GM12878 (cell line): ENCODE data around the gene TPST1. TPM values are rescaled to one million over a fixed set of nuclear protein-coding genes. Genes with fewer than 3 reads are reported as not detected.

ENCODE experiments used
- ATAC-seq: fragments of 200-7000 bp; cut with Tn5 transposase; 3 replicates; pipeline ENCODE4 v1.9.1; 2020; ENCODE audit warnings: mild to moderate bottlenecking, moderate library complexity
- BruUV-seq: library from RNA; stranded (reverse); fragments of 400-500 nt; replicated peaks from 2 replicates; lab custom pipeline; 2021; lab: Mats Ljungman, UMichigan
- CTCF ChIA-PET: fragments of 300-600 bp; sonication (Branson Sonifier 250); formaldehyde crosslinking; extraction: SDS; loops from one replicate; lab custom pipeline; 2021; ENCODE audit warnings: inconsistent platforms; lab: Yijun Ruan, JAX
- POLR2A ChIA-PET: fragments of 350-600 bp; formaldehyde crosslinking; extraction: SDS; loops from one replicate; lab custom pipeline; 2021; ENCODE audit warnings: inconsistent platforms; lab: Charles Lee
- RAD21 ChIA-PET: fragments of 300-600 bp; sonication (Branson Sonifier 250); formaldehyde crosslinking; loops from one replicate; lab custom pipeline; 2023; ENCODE audit warnings: antibody characterized with exemption; ENCODE audit not compliant: unreplicated experiment; lab: Charles Lee
- SMC1A ChIA-PET: fragments of 300-600 bp; sonication (Branson Sonifier 250); formaldehyde crosslinking; loops from one replicate; lab custom pipeline; 2023; ENCODE audit not compliant: unreplicated experiment, uncharacterized antibody; lab: Charles Lee
- DNase-seq: peaks from one replicate; pipeline ENCODE4 v3.0.0-alpha.2; 2011; ENCODE audit warnings: low read depth, low spot score
- FAIRE-seq: peaks from 3 replicates; lab custom pipeline; 2011; peaks lifted over from hg19 to GRCh38; lab: Jason Lieb, UNC
- H2AFZ ChIP-seq: 2 replicates; pipeline ENCODE4 v1.6.0; 2011; ENCODE audit warnings: low read depth, low read length, control low read depth; ENCODE audit not compliant: control insufficient read depth
- H3K27ac ChIP-seq: 2 replicates; pipeline ENCODE4 v1.5.1; 2011; ENCODE audit warnings: control low read depth; ENCODE audit not compliant: control insufficient read depth, insufficient read depth
- H3K27me3 ChIP-seq, 2 experiments: replicated peaks in 1 of 2; 2 replicates each; pipeline versions ENCODE4 v1.6.0 to v1.6.1; 2011; ENCODE audit warnings: low read length in 1 of 2; ENCODE audit not compliant: control insufficient read depth in 2 of 2, insufficient read depth in 2 of 2
- H3K36me3 ChIP-seq, 2 experiments: 2 replicates each; pipeline ENCODE4 v1.5.1; 2011; ENCODE audit warnings: low read length in 1 of 2; ENCODE audit not compliant: control insufficient read depth in 2 of 2, insufficient read depth in 2 of 2
- H3K4me1 ChIP-seq: 2 replicates; pipeline ENCODE4 v1.6.1; 2011; ENCODE audit warnings: mild to moderate bottlenecking, low read length, moderate library complexity, mixed read lengths; ENCODE audit not compliant: control insufficient read depth, insufficient read depth
- H3K4me2 ChIP-seq: 2 replicates; pipeline ENCODE4 v1.6.0; 2011; ENCODE audit warnings: control low read depth; ENCODE audit not compliant: control insufficient read depth, insufficient read depth
- H3K4me3 ChIP-seq: fragments of 200-600 bp; sonication (generic); 2 replicates; pipeline ENCODE4 v1.5.1; 2016
- H3K79me2 ChIP-seq: 2 replicates; pipeline ENCODE4 v1.6.0; 2011; ENCODE audit warnings: low read length; ENCODE audit not compliant: control insufficient read depth, insufficient read depth
- H3K9ac ChIP-seq: 2 replicates; pipeline ENCODE4 v1.8.0; 2011; ENCODE audit warnings: low read length, control low read depth, mixed read lengths; ENCODE audit not compliant: control insufficient read depth, insufficient read depth
- H3K9me3 ChIP-seq: replicated peaks from 3 replicates; pipeline ENCODE4 v1.5.1; 2011; ENCODE audit warnings: mild to moderate bottlenecking, low read length; ENCODE audit not compliant: control insufficient read depth, insufficient read depth
- H4K20me1 ChIP-seq: 2 replicates; pipeline ENCODE4 v1.6.0; 2011; ENCODE audit not compliant: control insufficient read depth, insufficient read depth
- EZH2 ChIP-seq: IDR thresholded peaks from 2 replicates; pipeline ENCODE4 v1.6.1; 2012; ENCODE audit warnings: low read depth, mild to moderate bottlenecking, control low read depth, inconsistent platforms, low read length, borderline replicate concordance; ENCODE audit not compliant: control insufficient read depth
- IKZF1 ChIP-seq: fragments of 450-650 bp; conservative IDR thresholded peaks from 2 replicates; pipeline ENCODE4 v1.6.1; 2017; ENCODE audit warnings: antibody characterized with exemption, mild to moderate bottlenecking
- POLR2A ChIP-seq: IDR thresholded peaks from 2 replicates; pipeline ENCODE4 v1.6.1; 2011; ENCODE audit warnings: low read depth, mild to moderate bottlenecking, low read length
- RELA ChIP-seq: fragments of 450-650 bp; IDR thresholded peaks from 2 replicates; pipeline ENCODE4 v1.8.0; 2014; ENCODE audit warnings: borderline replicate concordance; ENCODE audit not compliant: partially characterized antibody
- SMC3 ChIP-seq: IDR thresholded peaks from 2 replicates; pipeline ENCODE4 v1.6.1; 2011; ENCODE audit warnings: low read length, improper control_type of control experiment, borderline replicate concordance
- SREBF1 ChIP-seq: IDR thresholded peaks from 2 replicates; pipeline ENCODE4 v1.6.1; 2012; ENCODE audit warnings: mild to moderate bottlenecking, low read length
- SREBF2 ChIP-seq: IDR thresholded peaks from 2 replicates; pipeline ENCODE4 v1.6.1; 2012; ENCODE audit warnings: mild to moderate bottlenecking, low read length
- SRF ChIP-seq, 2 experiments: IDR thresholded peaks; 2 replicates each; pipeline ENCODE4 v1.6.1; 2011; ENCODE audit warnings: low read depth in 2 of 2, low read length in 2 of 2, mild to moderate bottlenecking in 1 of 2, moderate library complexity in 1 of 2
- WGBS: methylation state at CpG from one replicate; pipeline ENCODE4 v1.1.6; 2016; ENCODE audit warnings: low lambda C conversion rate; ENCODE audit not compliant: insufficient replicate concordance, insufficient coverage; ENCODE audit errors: missing lambda C conversion rate; 5-methylcytosine and 5-hydroxymethylcytosine counted together
- in situ Hi-C: fragments of 300-500 bp; cut with MboI; formaldehyde crosslinking; loops from 9 replicates; pipeline ENCODE4 v1.14.3; 2018; ENCODE audit warnings: mixed read lengths
- intact Hi-C: fragments of 100-400 bp; cut with micrococcal nuclease; formaldehyde crosslinking; loops from one replicate; pipeline ENCODE4 v1.14.2; 2022; ENCODE audit not compliant: unreplicated experiment
- polyA plus RNA-seq, 11 experiments: library from polyadenylated mRNA; depleted of rRNA in 4 of 11; unstranded in 6 of 11; stranded (reverse) in 5 of 11; fragments of >200 nt; fragmentation: Nextera tagmentation in 4 of 11; fragmentation: Illumina TruSeq in 1 of 11; extraction: Ambion mirVana in 4 of 11; extraction: Trizol in 1 of 11; gene quantifications; 1 replicate in 1 of 11; 2 replicates in 10 of 11; pipeline versions ENCODE4 v1.2.1 to v1.2.3, GENCODE V29; 2011 to 2016; ENCODE audit warnings: inconsistent platforms in 2 of 11, missing spikeins in 2 of 11, low read depth in 1 of 11
- total RNA-seq, 4 experiments: library from RNA; depleted of rRNA in 3 of 4; stranded (reverse); fragments of >200 nt in 3 of 4; fragmentation: Illumina TruSeq in 1 of 4; extraction: Trizol in 1 of 4; gene quantifications; 2 replicates each; pipeline versions ENCODE4 v1.2.1 to v1.2.3, GENCODE V29; 2013 to 2021
- TF ChIP-seq, protein P1 (sequence below): fragments of 450-650 bp; IDR thresholded peaks from 2 replicates; pipeline ENCODE4 v1.6.1; 2017; ENCODE audit warnings: mild to moderate bottlenecking, low read depth, inconsistent platforms; ENCODE audit not compliant: poor library complexity, severe bottlenecking

Gene TPST1
- total and polyA plus RNA-seq, 10 of the 15 experiments (the other 5 are each of a cell fraction or from before 2014, with no cell fraction given), result 1.1 to 10.6 (median 7.5) TPM

DNA sequence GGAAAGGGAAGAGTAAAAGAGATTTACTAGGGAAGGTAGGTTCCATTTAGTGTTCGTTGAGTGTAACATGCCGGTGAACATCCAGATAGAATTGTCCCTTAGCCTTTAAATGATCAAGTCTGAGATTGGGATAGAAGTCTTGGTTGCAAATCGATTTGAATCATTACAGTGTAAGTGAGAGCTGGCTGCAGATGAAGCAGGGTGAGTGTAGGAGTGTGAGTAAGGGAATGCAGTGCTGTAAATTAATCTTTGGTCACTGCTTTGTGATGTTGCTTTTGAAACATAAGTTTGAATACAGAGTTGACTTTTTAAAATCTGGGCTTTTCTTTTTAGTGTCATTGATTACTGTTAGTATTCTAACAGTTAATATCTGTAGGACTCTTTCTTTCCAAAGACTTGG lies 16.3 kb downstream of the TPST1 start:
- FAIRE-seq, result no peak
- Histone ChIP-seq H4K20me1 (no peaks in the 10 kb centered on the region), H3K36me3 (no peaks in the 10 kb centered on the region), H3K4me3 (no peak overlapping the region), H3K4me1 (no peaks in the 10 kb centered on the region), H2AFZ (no peak overlapping the region), H3K4me2 (no peak overlapping the region), H3K9ac (no peak overlapping the region), H3K79me2 (no peaks in the 10 kb centered on the region), H3K9me3 (no peaks in the 10 kb centered on the region), H3K27ac (no peak overlapping the region), H3K27me3 (no peaks in the 10 kb centered on the region)
- DNase-seq, result no peak
- in situ Hi-C loops, result no loop called here
- no peak for ATAC-seq
- ChIA-PET CTCF (interaction anchor here (1.1 kb wide), 1 partner anchor 9 kb away, joined by 3 read pairs; no protein-coding TSS in a partner anchor), POLR2A (interaction anchor here (0.9 kb wide), 1 partner anchor 15 kb away, joined by 4 read pairs; no protein-coding TSS in a partner anchor), SMC1A (no interaction called here), RAD21 (no interaction called here)
- intact Hi-C loops, result no loop called here
- 83% methylated on average over 3 of the region's 3 CpGs for WGBS
- BruUV-seq, result no TSS peak
- no peak for TF ChIP-seq POLR2A
- no peak for TF ChIP-seq RELA
- TF ChIP-seq IKZF1, result no peak
- no peak for TF ChIP-seq SREBF1
- no peak for TF ChIP-seq SREBF2
- no peak for TF ChIP-seq SMC3
- TF ChIP-seq, all 136 proteins: peak for 0

DNA sequence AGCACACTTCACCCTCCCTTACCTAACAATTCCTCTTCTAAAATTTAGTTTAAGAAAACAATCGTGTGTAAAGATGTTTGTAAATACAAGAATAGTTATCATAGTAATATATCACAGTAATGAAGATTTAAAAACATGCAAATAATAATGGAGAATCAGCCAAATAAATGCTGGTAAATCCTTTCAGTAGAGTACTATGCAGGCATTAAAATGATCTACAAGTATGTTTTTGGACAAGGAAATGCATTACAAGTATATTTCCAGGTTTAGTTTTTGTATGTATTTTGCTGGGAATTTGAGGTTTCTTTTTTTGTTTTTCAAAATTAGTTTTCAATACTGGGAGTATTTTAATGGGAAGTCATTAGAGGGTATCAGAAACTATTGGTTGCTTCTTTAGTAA lies 22.7 kb downstream of the TPST1 start:
- ChIA-PET CTCF (no interaction called here), SMC1A (no interaction called here), POLR2A (no interaction called here), RAD21 (no interaction called here)
- DNase-seq, result no peak
- H2AFZ ChIP-seq, result no peak overlapping the region
- WGBS, result 4% methylated on average over 1 of the region's 1 CpG
- in situ Hi-C loops, result no loop called here
- no peak overlapping the region for H3K4me2 ChIP-seq
- no peaks in the 10 kb centered on the region for H3K4me1 ChIP-seq
- no TSS peak for BruUV-seq
- TF ChIP-seq SRF (IDR thresholded peaks at IDR 0.05; ENCODE audit: low read depth in 2 of 2, low read length in 2 of 2), result no peak
- TF ChIP-seq EZH2, result no peak
- TF ChIP-seq, protein P1, sequence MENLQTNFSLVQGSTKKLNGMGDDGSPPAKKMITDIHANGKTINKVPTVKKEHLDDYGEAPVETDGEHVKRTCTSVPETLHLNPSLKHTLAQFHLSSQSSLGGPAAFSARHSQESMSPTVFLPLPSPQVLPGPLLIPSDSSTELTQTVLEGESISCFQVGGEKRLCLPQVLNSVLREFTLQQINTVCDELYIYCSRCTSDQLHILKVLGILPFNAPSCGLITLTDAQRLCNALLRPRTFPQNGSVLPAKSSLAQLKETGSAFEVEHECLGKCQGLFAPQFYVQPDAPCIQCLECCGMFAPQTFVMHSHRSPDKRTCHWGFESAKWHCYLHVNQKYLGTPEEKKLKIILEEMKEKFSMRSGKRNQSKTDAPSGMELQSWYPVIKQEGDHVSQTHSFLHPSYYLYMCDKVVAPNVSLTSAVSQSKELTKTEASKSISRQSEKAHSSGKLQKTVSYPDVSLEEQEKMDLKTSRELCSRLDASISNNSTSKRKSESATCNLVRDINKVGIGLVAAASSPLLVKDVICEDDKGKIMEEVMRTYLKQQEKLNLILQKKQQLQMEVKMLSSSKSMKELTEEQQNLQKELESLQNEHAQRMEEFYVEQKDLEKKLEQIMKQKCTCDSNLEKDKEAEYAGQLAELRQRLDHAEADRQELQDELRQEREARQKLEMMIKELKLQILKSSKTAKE, result no peak
- H3K27ac ChIP-seq, result no peak overlapping the region
- no peaks in the 10 kb centered on the region for H3K27me3 ChIP-seq
- FAIRE-seq, result no peak
- no peaks in the 10 kb centered on the region for H3K36me3 ChIP-seq
- no peaks in the 10 kb centered on the region for H4K20me1 ChIP-seq
- H3K4me3 ChIP-seq, result no peak overlapping the region
- no peak overlapping the region for H3K9ac ChIP-seq
- H3K79me2 ChIP-seq, result no peaks in the 10 kb centered on the region
- H3K9me3 ChIP-seq, result no peaks in the 10 kb centered on the region
- no peak for ATAC-seq
- intact Hi-C loops, result no loop called here
